ENCODE results near the gene ITGB1.

ITGB1 gene

GRCh38 chr10:32954080-32954479 is 4.0 kb downstream of the ITGB1 start:
- peak; percentile 3 for DNase-seq

GRCh38 chr10:32953277-32953927 is 4.6 kb downstream of the ITGB1 start:
- DNase-seq, result no peak

- DNase-seq, result no peak
Measured at GRCh38 chr10:32952541-32953276, 5.3 kb downstream of the ITGB1 start.

GRCh38 chr10:32952094-32952493 is 5.9 kb downstream of the ITGB1 start:
- DNase-seq, result no peak

- no peak for DNase-seq
Measured at GRCh38 chr10:32951111-32951510, 6.9 kb downstream of the ITGB1 start.

GRCh38 chr10:32950591-32951108 is 7.4 kb downstream of the ITGB1 start:
- DNase-seq, result no peak

- no peak for DNase-seq
Measured at GRCh38 chr10:32949221-32949678, 8.8 kb downstream of the ITGB1 start.

GRCh38 chr10:32948451-32948850 is 9.6 kb downstream of the ITGB1 start:
- DNase-seq, result no peak

- no peak for DNase-seq
Measured at GRCh38 chr10:32947586-32947985, 10.4 kb downstream of the ITGB1 start.

- DNase-seq, result no peak
Measured at GRCh38 chr10:32946108-32946507, 11.9 kb downstream of the ITGB1 start.

- DNase-seq, result no peak
Measured at GRCh38 chr10:32943854-32944661, 14.0 kb downstream of the ITGB1 start.

GRCh38 chr10:32943395-32943794 is 14.6 kb downstream of the ITGB1 start:
- DNase-seq, result no peak

- no peak for DNase-seq
Measured at GRCh38 chr10:32942081-32942480, 15.9 kb downstream of the ITGB1 start.

GRCh38 chr10:32941357-32941756 is 16.7 kb downstream of the ITGB1 start:
- no peak for DNase-seq

GRCh38 chr10:32940321-32941301 is 17.4 kb downstream of the ITGB1 start:
- no peak for DNase-seq

GRCh38 chr10:32939296-32940111 is 18.5 kb downstream of the ITGB1 start:
- DNase-seq, result no peak

GRCh38 chr10:32938554-32939061 is 19.4 kb downstream of the ITGB1 start:
- DNase-seq, result no peak

- no peak for DNase-seq
Measured at GRCh38 chr10:32937911-32938424, 20.1 kb downstream of the ITGB1 start.

- no peak for DNase-seq
Measured at GRCh38 chr10:32932225-32932729, 25.8 kb downstream of the ITGB1 start.

GRCh38 chr10:32931593-32931992 is 26.4 kb downstream of the ITGB1 start:
- DNase-seq, result no peak

GRCh38 chr10:32930036-32930435 is 28.0 kb downstream of the ITGB1 start:
- no peak for DNase-seq
